Measurements from ENCODE around the gene TMEM59L. TPM values are rescaled to one million over a fixed set of nuclear protein-coding genes. Genes with fewer than 3 reads are reported as not detected.

TMEM59L gene
- total and polyA plus RNA-seq, 2 of the 4 experiments (the other 2 are of a cell fraction) = under 0.01 to 5.9 TPM

DNA sequence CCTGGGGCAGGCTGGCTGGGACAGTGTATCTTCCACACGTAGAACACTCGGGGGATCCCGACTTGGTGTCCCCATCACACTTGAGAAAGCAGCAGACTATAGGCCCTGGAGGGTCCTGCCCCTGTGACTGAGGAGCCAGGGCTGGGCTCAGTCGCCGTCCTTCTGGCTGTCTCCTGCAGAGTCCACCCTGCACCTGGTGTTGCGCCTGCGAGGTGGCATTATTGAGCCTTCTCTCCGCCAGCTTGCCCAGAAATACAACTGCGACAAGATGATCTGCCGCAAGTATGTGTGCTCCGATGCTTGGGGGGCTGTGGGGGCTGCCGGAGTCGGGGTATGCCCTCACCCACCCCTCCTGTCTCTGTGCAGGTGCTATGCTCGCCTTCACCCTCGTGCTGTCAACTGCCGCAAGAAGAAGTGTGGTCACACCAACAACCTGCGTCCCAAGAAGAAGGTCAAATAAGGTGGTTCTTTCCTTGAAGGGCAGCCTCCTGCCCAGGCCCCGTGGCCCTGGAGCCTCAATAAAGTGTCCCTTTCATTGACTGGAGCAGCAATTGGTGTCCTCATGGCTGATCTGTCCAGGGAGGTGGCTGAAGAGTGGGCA is 37.9 kb upstream of the TMEM59L start:
- Histone ChIP-seq H3K9me3 (ENCODE audit: control insufficient read depth, insufficient read depth, low read length) (no peaks in the 10 kb centered on the region), H2AK9ac (replicated peaks; ENCODE audit: low read depth, low read length, poor library complexity) (no peak overlapping the region), H3K27ac (ENCODE audit: insufficient read depth, low read length) (no peak overlapping the region), H3K14ac (replicated peaks; ENCODE audit: low read depth, low read length) (no peak overlapping the region), H4K20me1 (ENCODE audit: insufficient read depth, low read length) (peaks cover 55% of the 10 kb centered on the region), H2BK20ac (ENCODE audit: low read depth, low read length) (no peak overlapping the region), H3K9ac (ENCODE audit: low read depth, low read length) (no peak overlapping the region), H3K4ac (ENCODE audit: low read depth, low read length) (no peak overlapping the region), H3K79me1 (ENCODE audit: low read depth in 1 of 2, low read length in 2 of 2) (peaks cover 18 to 41% of the 10 kb centered on the region in 2 experiments; a peak in 3 of 4 replicates), H4K91ac (ENCODE audit: insufficient read depth, low read depth, low read length) (no peak overlapping the region), H3K18ac (ENCODE audit: low read depth, low read length) (no peak overlapping the region), H3K9me1 (ENCODE audit: insufficient read depth, low read length) (peaks cover 11% of the 10 kb centered on the region), H3K56ac (ENCODE audit: extremely low read depth, insufficient read depth, low read length) (no peak overlapping the region), H2BK5ac (ENCODE audit: low read depth, low read length, poor library complexity, severe bottlenecking) (no peak overlapping the region), H3K27me3 (ENCODE audit: control insufficient read depth, insufficient read depth, low read length) (no peaks in the 10 kb centered on the region), H4K8ac (ENCODE audit: low read depth in 2 of 2, low read length in 2 of 2) (no peak overlapping the region), H3K4me2 (ENCODE audit: low read depth, low read length) (no peak overlapping the region), H2BK15ac (ENCODE audit: low read depth, low read length) (no peak overlapping the region), H2AFZ (replicated peaks; ENCODE audit: low read length, poor library complexity) (no peak overlapping the region), H3K4me1 (ENCODE audit: control insufficient read depth, insufficient read depth, low read length) (peaks cover 10% of the 10 kb centered on the region), H3K4me3 (ENCODE audit: insufficient read depth, low read depth, low read length) (no peak overlapping the region), H3K23ac (ENCODE audit: low read depth, low read length) (no peak overlapping the region), H3K36me3 (ENCODE audit: control insufficient read depth, insufficient read depth, low read length) (peaks cover 40% of the 10 kb centered on the region), H4K5ac (ENCODE audit: low read depth, low read length) (no peak overlapping the region), H2AK5ac (ENCODE audit: low read depth, low read length) (no peak overlapping the region), H2BK120ac (ENCODE audit: low read depth, low read length) (no peak overlapping the region)
- CTCF ChIA-PET = no interaction called here
- in situ Hi-C loops (cut with MboI; ENCODE audit: low sequenced_read_pairs) (loop anchor here (10.0 kb wide), 1 partner anchor 120 kb away; no protein-coding TSS in a partner anchor), dilution Hi-C loops (cut with HindIII; ENCODE audit: low sequenced_read_pairs, unreplicated experiment) (no loop called here), intact Hi-C loops (cut with micrococcal nuclease) (loop anchor here (5.0 kb wide), 2 partner anchors 107 to 273 kb away; no protein-coding TSS in a partner anchor)
- WGBS, 2 experiments (ENCODE audit: extremely low coverage in 2 of 2, insufficient read length in 1 of 2) = 97% methylated on average over 10 of the region's 18 CpGs; no CpG with 5 or more reads in 1 of the 2 experiments
- TF ChIP-seq BHLHE40 (IDR thresholded peaks at IDR 0.05; ENCODE audit: low read depth, low read length) (no peak), SMC3 (IDR thresholded peaks at IDR 0.05; ENCODE audit: low read depth, low read length) (no peak), RAD21 (IDR thresholded peaks at IDR 0.05; ENCODE audit: low read length) (no peak), CEBPB (IDR thresholded peaks at IDR 0.05; ENCODE audit: low read depth, low read length) (no peak), FOS (IDR thresholded peaks at IDR 0.05; ENCODE audit: low read depth, low read length) (no peak), MAFK (IDR thresholded peaks at IDR 0.05; ENCODE audit: low read depth, low read length) (no peak)
- TF ChIP-seq, protein P1, sequence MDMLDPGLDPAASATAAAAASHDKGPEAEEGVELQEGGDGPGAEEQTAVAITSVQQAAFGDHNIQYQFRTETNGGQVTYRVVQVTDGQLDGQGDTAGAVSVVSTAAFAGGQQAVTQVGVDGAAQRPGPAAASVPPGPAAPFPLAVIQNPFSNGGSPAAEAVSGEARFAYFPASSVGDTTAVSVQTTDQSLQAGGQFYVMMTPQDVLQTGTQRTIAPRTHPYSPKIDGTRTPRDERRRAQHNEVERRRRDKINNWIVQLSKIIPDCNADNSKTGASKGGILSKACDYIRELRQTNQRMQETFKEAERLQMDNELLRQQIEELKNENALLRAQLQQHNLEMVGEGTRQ (IDR thresholded peaks at IDR 0.05; ENCODE audit: low read depth, low read length) = no peak
- ATAC-seq (ENCODE audit: low read depth) (no peak), DNase-seq (no peak)
- BruUV-seq (replicated peaks) = no TSS peak
- POLR2A ChIA-PET (ENCODE audit: unreplicated experiment) = no interaction called here

Measured in IMR-90 (cell line).